ENCODE measurements around the gene GREB1. TPM values are rescaled to one million over a fixed set of nuclear protein-coding genes. Genes with fewer than 3 reads are reported as not detected.

GREB1 gene
- total RNA-seq, 1 donor, result 0.10 TPM

DNA sequence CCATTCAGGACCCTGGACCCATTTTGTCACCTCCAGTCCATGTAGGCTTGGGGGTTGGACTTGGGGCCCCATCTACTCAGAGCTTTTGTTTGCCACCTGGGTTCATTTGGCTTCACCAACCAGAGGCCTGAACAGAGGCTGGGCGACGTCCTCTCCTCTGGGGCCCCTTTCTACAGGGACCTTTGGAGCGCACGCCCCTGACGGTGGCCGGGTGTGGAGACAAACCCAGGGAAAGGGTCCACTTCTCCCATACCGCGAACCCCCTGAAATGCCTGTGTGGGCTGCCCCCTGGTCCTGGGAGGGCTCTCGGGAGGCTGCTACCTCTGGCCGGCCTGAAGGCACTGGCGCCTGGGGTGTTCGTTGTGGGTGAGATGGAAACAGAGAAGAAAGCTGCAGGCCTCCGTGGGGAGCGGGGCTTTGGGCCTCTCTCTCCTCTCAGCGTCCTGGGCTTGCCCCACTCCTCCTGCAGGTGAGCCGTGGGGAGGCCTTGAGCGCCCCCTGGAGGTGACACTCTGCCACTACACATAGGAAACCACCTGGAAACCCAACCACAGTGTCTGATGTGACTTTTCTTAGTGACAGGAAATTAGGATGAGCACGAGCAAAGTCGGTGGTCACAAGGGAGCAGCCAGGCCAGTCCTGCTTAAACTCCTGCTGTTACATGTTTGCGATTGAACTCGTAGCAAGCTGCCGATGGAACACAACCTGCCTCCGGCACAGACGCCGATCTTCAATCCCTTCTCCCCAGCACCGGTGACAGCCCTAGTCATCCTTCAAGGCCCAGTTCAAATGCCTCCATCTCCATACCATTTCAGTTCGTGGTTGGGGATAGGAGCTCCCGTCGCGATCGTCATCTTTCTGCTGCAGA, 148.1 kb downstream of the GREB1 start:
- no peak overlapping the region for H3K4me3 ChIP-seq (ENCODE audit: low read length)
- no peaks in the 10 kb centered on the region for H3K9me3 ChIP-seq (ENCODE audit: low read depth, low read length)
- H3K27me3 ChIP-seq (ENCODE audit: insufficient read depth, low read length), result peaks cover 5% of the 10 kb centered on the region
- H3K4me1 ChIP-seq (ENCODE audit: insufficient read depth, low read length), result no peaks in the 10 kb centered on the region

DNA sequence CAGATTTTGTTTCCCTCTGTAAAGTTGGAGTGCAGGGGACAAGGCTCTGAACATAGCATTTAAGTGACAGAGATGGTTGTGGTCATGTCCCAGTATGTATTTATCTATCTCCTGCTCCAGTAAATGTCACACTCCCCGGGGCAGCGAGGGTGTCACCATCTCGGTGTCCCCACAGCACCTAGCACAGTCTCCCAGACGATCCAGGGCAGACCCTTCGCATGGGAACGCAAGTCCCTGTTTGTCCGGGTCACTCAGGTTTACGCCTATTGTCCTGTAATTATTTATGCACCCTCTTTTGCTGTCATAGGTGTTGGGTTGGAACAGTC, 148.7 kb downstream of the GREB1 start:
- H3K9me3 ChIP-seq (ENCODE audit: low read depth, low read length), result no peaks in the 10 kb centered on the region
- peaks cover under 1% of the 10 kb centered on the region for H3K27me3 ChIP-seq (ENCODE audit: insufficient read depth, low read length)
- peaks cover 2% of the 10 kb centered on the region for H3K4me1 ChIP-seq (ENCODE audit: insufficient read depth, low read length)
- no peak overlapping the region for H3K4me3 ChIP-seq (ENCODE audit: low read length)

DNA sequence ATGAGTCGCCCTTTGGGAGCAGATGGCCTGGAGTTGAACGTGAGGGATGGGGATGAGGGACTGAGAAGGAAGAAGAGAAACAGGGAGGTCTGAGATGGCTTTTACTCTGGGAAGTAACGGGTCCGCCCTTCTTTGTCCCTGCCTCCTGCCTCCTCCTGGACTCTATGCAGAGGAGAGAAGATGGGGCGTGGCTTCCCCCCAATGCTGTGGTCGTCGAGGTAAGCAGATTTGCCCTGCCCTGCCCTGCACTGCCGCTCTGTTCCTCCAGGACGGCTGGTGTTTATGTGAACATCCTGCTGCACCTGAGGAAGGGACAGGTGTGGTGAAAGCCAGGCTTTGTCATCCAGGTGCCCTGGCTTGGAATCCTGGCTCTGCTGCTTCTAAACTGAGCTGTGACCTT, 149.6 kb downstream of the GREB1 start:
- no peaks in the 10 kb centered on the region for H3K27me3 ChIP-seq (ENCODE audit: insufficient read depth, low read length)
- no peaks in the 10 kb centered on the region for H3K9me3 ChIP-seq (ENCODE audit: low read depth, low read length)
- no peak overlapping the region for H3K4me3 ChIP-seq (ENCODE audit: low read length)
- H3K4me1 ChIP-seq (ENCODE audit: insufficient read depth, low read length), result peaks cover 11% of the 10 kb centered on the region

DNA sequence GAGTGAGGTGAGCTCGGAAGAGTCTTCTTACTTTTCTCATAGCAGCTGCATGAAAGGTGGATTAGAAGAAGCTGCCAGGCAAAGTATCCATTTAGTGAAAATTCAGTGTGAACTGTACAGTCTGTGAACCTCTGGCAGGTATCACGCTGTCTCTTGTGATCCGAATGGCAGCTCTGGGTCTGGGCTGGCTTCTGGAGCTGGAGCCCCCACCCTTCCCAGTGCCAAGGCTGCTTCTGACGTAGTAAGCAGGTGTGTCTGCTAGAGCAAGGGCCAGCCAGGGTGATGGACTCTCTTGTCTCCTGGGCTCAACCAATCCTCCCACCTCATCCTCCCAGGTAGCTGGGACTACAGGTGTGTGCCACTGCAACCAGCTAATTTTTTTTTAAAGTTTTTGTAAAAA, 150.1 kb downstream of the GREB1 start:
- H3K27me3 ChIP-seq (ENCODE audit: insufficient read depth, low read length), result no peaks in the 10 kb centered on the region
- peaks cover 16% of the 10 kb centered on the region for H3K4me1 ChIP-seq (ENCODE audit: insufficient read depth, low read length)
- H3K9me3 ChIP-seq (ENCODE audit: low read depth, low read length), result no peaks in the 10 kb centered on the region
- no peak overlapping the region for H3K4me3 ChIP-seq (ENCODE audit: low read length)

DNA sequence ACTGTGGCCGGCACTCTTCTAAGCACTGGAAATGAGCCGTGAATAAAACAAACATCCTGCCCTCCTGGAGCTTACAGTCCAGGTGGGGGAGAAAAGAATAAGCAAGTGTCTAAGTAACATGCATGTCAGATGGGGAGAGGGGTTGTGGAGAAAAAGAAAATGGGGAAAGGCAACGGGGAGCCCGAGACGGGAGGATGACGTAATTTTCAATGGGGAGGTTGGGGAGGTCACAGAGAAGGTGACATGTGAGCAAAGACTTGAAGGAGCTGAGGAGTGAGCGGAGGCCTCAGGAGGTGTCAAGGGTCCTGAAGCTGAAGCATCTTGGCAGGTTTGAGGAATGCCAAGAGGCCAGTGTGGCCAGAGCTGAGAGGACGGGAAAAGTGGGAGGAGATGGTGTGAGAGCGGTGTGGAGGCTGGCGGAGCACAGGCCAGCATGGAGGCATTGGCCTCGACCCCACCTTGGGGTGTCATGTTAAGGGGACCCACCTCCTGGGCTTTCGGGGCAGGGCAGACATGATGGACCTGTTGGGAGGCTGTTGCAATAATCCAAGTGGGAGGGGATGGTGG, 151.1 kb downstream of the GREB1 start:
- Histone ChIP-seq H3K4me3 (ENCODE audit: low read length) (no peak overlapping the region), H3K27me3 (ENCODE audit: insufficient read depth, low read length) (no peaks in the 10 kb centered on the region), H3K9me3 (ENCODE audit: low read depth, low read length) (no peaks in the 10 kb centered on the region), H3K4me1 (ENCODE audit: insufficient read depth, low read length) (peaks cover 18% of the 10 kb centered on the region)

DNA sequence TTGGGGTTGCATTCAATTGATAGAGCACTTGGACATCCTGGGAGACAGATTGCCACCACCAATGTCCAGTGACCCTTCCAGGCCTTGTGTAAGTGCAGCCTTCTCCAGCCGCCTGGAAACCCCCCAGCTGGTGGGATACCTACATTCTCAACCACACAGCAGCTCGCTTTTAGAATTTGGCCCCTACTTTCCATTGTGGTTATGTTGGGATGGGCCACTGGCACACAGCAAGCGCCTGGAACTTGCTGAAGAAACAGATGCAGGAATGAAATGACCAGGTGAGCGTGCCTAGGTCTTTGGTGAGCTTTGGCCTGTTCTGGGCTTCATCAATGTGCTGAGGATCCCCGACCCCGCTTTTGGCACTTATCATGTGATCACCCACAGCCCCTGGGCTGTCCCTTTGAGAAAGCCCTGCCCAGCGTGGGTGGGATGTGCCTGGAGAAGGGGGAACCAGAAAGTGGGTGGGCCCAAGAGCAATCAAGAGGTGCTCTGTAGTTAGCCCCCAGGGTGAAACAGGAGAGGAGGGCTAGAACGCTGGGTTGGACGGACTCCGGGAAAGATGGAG, 152.1 kb downstream of the GREB1 start:
- Histone ChIP-seq H3K9me3 (ENCODE audit: low read depth, low read length) (no peaks in the 10 kb centered on the region), H3K4me1 (ENCODE audit: insufficient read depth, low read length) (peaks cover 20% of the 10 kb centered on the region)

DNA sequence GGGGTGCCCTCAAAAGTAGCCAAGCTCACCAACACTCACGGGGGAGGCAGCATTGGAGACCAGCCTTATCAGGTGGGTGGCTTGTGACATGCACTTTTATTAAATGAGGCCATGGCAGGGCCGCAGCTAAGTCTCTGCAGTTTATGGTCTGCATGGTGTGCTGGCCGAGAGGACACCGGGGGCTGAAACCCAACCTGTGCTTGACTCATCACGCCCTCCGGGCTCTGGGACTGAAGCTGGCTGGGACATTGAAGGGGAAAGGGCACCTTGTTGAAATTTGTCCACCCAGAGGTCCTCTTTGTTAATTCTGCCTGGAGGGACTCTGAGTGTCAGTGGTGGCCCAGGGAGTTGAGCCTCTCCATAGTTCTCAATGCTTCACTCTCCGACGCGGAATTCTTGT, 153.9 kb downstream of the GREB1 start:
- Histone ChIP-seq H3K9me3 (ENCODE audit: low read depth, low read length) (no peaks in the 10 kb centered on the region), H3K27me3 (ENCODE audit: insufficient read depth, low read length) (no peaks in the 10 kb centered on the region), H3K4me3 (ENCODE audit: low read length) (no peak overlapping the region), H3K4me1 (ENCODE audit: insufficient read depth, low read length) (peaks cover 28% of the 10 kb centered on the region)

More for the DNA sequence above, 152.1 kb downstream of the GREB1 start:
- no peaks in the 10 kb centered on the region for H3K27me3 ChIP-seq (ENCODE audit: insufficient read depth, low read length)
- no peak overlapping the region for H3K4me3 ChIP-seq (ENCODE audit: low read length)

DNA sequence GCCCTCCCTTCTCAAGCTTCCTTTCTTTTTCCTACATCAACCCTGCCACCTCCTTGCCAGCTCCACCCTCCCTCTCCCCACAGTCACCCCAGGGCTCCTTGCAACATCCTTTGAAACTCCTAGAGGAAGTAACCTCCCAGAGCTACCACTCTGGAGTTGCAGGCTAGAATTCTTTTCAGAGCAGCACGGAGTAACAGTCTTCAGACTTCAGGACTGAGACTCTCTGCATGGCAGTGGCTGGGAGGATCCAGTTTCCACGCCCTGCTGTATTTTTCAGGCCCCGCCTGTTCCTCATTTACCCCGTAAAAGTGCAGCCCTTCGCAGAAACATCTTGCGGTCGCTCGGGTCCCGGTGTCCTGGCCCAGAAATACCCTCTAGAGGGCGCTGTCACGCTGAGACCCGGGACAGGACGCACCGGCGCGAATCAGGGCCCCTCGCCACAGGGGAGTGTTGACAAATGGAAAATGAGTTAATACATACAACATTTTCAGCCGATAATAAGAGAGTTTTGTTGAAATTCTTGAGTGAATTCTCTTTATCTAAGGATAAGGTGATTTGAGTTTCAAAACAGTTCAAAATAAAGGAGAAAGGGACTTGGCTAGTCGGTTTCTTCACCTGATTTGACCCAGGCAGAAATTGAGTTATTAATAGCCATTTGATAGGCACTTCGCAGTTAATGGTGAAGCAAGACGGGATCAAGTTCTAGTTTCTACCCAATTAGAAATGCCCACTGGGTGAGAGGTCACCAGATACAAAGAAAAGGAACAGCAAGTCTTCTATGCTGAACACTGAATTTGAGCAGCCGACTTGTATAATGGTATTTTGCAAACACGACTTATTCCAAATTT, 154.6 kb downstream of the GREB1 start:
- no peaks in the 10 kb centered on the region for H3K27me3 ChIP-seq (ENCODE audit: insufficient read depth, low read length)
- H3K4me1 ChIP-seq (ENCODE audit: insufficient read depth, low read length), result peaks cover 33% of the 10 kb centered on the region
- no peaks in the 10 kb centered on the region for H3K9me3 ChIP-seq (ENCODE audit: low read depth, low read length)
- H3K4me3 ChIP-seq (ENCODE audit: low read length), result no peak overlapping the region

DNA sequence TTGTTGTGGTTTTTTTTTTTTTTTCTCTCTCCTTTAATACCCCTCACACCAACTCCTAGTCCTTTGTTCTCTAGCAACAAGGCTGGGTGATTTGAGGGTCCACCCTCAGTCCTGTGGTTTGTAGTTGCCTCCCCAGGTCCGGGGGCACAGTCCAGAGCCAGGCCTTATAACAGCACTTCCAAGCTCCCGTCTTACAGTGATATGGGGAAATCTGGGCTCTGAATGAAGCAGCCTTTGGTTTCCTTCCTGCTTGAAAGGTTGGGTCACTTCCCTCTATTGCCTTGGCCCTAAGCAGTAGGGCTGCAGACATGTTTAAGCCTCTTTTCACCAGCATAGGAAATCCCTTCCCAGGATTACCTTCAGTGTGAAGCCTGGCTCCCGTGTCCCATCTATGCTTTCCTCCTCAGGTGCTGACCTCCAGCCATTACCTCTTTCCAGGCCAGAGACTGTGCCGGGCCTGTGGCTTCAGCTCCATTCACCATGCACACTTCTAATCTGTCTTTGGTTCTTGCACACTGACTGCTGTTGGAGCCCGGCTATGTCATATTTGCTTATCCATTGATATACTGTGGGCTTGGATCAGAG, 157.3 kb downstream of the GREB1 start:
- no peaks in the 10 kb centered on the region for H3K27me3 ChIP-seq (ENCODE audit: insufficient read depth, low read length)
- no peak overlapping the region for H3K4me3 ChIP-seq (ENCODE audit: low read length)
- H3K9me3 ChIP-seq (ENCODE audit: low read depth, low read length), result no peaks in the 10 kb centered on the region
- H3K4me1 ChIP-seq (ENCODE audit: insufficient read depth, low read length), result peaks cover 33% of the 10 kb centered on the region

Other genes starting within 250 kb of the GREB1 start
- 8.5 TPM for gene ROCK2, start 189.4 kb upstream of the GREB1 start, total RNA-seq
- 5.8 TPM for gene E2F6, start 67.9 kb upstream of the GREB1 start, total RNA-seq
- gene NTSR2, start 136.2 kb downstream of the GREB1 start, total RNA-seq, result not detected
- 52.8 TPM for gene LPIN1, start 212.6 kb downstream of the GREB1 start, total RNA-seq

Measured in mononuclear cell (primary cell).